ENCODE data around the gene PCARE. TPM values are rescaled to one million over a fixed set of nuclear protein-coding genes. Genes with fewer than 3 reads are reported as not detected.

Gene PCARE
- polyA plus RNA-seq, 1 experiment, result not detected

DNA sequence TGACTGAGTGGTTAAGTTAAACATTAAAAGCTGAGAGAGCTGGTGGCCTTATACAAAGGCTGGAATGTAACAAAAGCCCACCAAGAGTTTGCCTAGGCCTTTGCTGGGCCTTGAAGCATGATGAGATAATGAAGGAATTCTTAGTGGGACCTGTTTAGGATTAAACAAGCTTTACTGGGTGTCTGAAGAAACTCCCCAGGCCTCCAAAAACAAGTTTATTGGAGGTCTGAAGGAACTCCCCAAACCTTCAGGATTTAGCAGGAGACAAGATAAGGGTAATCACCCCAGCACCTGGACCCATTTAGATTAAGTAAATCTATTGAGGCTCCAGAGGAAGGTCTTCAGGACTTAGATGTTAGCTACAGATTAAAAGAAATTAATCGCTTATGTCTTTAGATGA, 18.7 kb downstream of the PCARE start:
- POLR2A ChIA-PET, result no interaction called here

DNA sequence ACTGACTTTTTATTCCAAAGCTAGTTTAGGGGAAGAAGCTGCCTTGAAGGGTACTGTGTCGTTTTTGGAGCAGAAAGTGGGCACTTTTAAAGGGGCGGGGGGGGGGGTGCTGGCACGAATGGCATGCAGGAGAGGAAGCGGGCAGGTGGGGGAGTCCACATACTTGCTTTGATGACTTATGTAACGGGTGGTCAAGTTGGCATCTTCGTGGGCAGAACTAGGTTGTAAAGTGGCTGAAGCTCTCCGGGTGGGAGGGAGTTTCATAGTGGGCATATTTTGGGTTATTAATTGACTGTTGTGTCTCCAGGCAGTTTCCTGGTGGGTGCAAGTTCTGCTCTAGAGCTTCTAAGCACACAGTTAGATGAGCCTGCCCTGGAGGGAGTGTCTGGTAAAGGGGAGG, 19.9 kb downstream of the PCARE start:
- no peaks in the 10 kb centered on the region; the same call in 1 of the 2 replicates for H3K9me3 ChIP-seq (ENCODE audit: control insufficient read depth, insufficient read depth, low read length)
- TF ChIP-seq, protein P1, sequence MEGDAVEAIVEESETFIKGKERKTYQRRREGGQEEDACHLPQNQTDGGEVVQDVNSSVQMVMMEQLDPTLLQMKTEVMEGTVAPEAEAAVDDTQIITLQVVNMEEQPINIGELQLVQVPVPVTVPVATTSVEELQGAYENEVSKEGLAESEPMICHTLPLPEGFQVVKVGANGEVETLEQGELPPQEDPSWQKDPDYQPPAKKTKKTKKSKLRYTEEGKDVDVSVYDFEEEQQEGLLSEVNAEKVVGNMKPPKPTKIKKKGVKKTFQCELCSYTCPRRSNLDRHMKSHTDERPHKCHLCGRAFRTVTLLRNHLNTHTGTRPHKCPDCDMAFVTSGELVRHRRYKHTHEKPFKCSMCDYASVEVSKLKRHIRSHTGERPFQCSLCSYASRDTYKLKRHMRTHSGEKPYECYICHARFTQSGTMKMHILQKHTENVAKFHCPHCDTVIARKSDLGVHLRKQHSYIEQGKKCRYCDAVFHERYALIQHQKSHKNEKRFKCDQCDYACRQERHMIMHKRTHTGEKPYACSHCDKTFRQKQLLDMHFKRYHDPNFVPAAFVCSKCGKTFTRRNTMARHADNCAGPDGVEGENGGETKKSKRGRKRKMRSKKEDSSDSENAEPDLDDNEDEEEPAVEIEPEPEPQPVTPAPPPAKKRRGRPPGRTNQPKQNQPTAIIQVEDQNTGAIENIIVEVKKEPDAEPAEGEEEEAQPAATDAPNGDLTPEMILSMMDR (IDR thresholded peaks at IDR 0.05; ENCODE audit: low read depth, low read length), result no peak
- peaks cover 4% of the 10 kb centered on the region for H3K27me3 ChIP-seq (ENCODE audit: control insufficient read depth, insufficient read depth, low read length)
- ChIA-PET POLR2A (no interaction called here), CTCF (no interaction called here)
- no peak for DNase-seq (ENCODE audit: low read depth, low spot score)
- no peak overlapping the region for H3K4me3 ChIP-seq (ENCODE audit: low read depth, low read length)
- H3K27ac ChIP-seq (ENCODE audit: low read depth, low read length), result no peak overlapping the region

More for the DNA sequence above, 18.7 kb downstream of the PCARE start:
- CTCF ChIA-PET, result no interaction called here
- no peak overlapping the region for H3K4me3 ChIP-seq (ENCODE audit: low read depth, low read length)
- no peak for DNase-seq (ENCODE audit: low read depth, low spot score)
- peaks cover 5% of the 10 kb centered on the region for H3K27me3 ChIP-seq (ENCODE audit: control insufficient read depth, insufficient read depth, low read length)
- no peaks in the 10 kb centered on the region; the same call in 1 of the 2 replicates for H3K9me3 ChIP-seq (ENCODE audit: control insufficient read depth, insufficient read depth, low read length)
- TF ChIP-seq, protein P1 (IDR thresholded peaks at IDR 0.05; ENCODE audit: low read depth, low read length), result no peak
- no peak overlapping the region for H3K27ac ChIP-seq (ENCODE audit: low read depth, low read length)

DNA sequence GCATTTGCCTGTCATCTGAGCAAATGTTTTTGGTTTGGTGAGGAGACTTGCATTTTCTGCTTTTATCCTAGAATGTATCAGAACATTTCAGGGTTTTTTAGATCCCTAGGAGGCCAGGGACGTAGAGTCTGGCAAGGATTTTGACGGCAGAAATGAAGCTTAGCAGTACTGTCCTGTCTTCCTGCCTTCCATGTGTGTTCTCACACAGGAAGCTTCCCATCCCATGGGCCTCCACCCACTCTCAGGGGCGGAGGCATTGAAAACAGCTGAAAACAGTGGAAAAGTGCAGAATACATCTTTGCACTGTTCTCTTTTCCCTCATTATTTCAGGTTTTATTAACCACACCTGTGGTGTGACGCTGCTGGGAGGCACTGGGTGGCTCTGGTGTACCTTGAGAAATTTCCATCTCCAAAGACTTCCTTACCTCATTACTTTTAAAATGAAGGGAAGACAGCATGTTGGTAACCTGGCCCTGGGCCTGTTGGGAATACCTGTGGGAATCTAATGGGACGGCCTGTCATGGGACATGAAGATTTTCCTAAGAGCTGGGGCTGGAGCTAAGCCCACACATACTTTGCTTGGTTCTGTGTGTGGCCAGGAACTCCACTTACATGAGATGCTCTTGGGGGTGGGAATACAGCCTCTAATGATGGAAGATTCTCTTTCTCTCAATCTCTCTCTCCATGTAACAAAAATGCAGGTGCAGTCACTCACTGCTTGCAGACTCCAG, 20.5 kb downstream of the PCARE start:
- POLR2A ChIA-PET, result no interaction called here
- H3K27ac ChIP-seq (ENCODE audit: low read depth, low read length), result no peak overlapping the region
- peaks cover 5% of the 10 kb centered on the region for H3K27me3 ChIP-seq (ENCODE audit: control insufficient read depth, insufficient read depth, low read length)
- no peak for DNase-seq (ENCODE audit: low read depth, low spot score)
- H3K4me3 ChIP-seq (ENCODE audit: low read depth, low read length), result no peak overlapping the region
- H3K9me3 ChIP-seq (ENCODE audit: control insufficient read depth, insufficient read depth, low read length), result no peaks in the 10 kb centered on the region; the same call in 1 of the 2 replicates
- TF ChIP-seq, protein P1 (IDR thresholded peaks at IDR 0.05; ENCODE audit: low read depth, low read length), result no peak
- CTCF ChIA-PET, result no interaction called here

DNA sequence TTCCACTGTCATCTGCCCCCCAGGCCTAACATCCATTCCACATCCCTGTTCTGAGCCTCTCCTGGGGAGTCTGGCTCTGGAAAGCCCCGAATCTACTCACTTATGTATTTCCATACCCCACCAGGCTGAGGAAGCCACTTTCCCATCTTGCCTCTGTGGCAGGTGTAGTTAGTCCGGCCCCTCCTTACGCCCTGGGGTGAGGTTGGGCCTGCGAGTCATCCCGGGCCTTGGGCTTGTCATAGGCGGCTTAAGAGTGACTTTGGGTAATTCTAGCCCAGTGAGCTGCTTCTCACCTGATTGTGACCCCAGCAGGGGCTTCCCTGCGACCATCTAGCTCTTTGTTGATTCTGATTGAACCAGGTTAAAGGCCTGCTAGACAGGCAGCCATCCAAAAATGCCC, 21.1 kb downstream of the PCARE start:
- Histone ChIP-seq H3K4me3 (ENCODE audit: low read depth, low read length) (no peak overlapping the region), H3K9me3 (ENCODE audit: control insufficient read depth, insufficient read depth, low read length) (no peaks in the 10 kb centered on the region; the same call in 1 of the 2 replicates), H3K27me3 (ENCODE audit: control insufficient read depth, insufficient read depth, low read length) (peaks cover 5% of the 10 kb centered on the region), H3K27ac (ENCODE audit: low read depth, low read length) (no peak overlapping the region)
- no peak for DNase-seq (ENCODE audit: low read depth, low spot score)
- CTCF ChIA-PET, result no interaction called here
- TF ChIP-seq, protein P1 (IDR thresholded peaks at IDR 0.05; ENCODE audit: low read depth, low read length), result no peak
- POLR2A ChIA-PET, result no interaction called here

DNA sequence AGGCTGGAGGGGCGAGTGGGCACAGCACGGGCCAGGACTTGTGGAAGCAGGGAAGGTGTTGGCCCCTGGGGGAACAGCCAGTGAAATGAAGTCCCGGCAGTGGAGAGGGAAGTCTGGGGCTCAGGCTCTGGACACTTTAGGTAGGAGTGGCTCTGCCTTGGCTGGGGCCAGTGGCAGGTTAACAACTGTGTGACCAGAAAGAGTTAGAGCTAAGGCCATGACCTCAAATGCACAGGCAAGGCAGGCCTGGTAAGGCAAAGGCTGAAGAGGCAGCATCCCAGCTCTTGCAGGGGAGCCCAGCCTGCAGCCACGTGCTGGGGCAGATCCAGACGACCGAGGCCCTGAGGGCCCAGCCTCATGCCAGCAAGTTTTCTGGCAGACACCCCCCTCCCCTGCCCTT, 21.5 kb downstream of the PCARE start:
- TF ChIP-seq, protein P1 (IDR thresholded peaks at IDR 0.05; ENCODE audit: low read depth, low read length), result no peak
- H3K27ac ChIP-seq (ENCODE audit: low read depth, low read length), result no peak overlapping the region
- DNase-seq (ENCODE audit: low read depth, low spot score), result no peak
- no peak overlapping the region for H3K4me3 ChIP-seq (ENCODE audit: low read depth, low read length)
- H3K9me3 ChIP-seq (ENCODE audit: control insufficient read depth, insufficient read depth, low read length), result no peaks in the 10 kb centered on the region; the same call in 1 of the 2 replicates
- H3K27me3 ChIP-seq (ENCODE audit: control insufficient read depth, insufficient read depth, low read length), result peaks cover 5% of the 10 kb centered on the region
- POLR2A ChIA-PET, result no interaction called here
- CTCF ChIA-PET, result no interaction called here
